PC-3 (cell line): ENCODE data around the gene KCNJ6.

Experiments
- CTCF ChIP-seq: fragments of 300-600 bp; sonication (generic); conservative IDR thresholded peaks from 2 replicates; pipeline ENCODE4 v1.5.1; 2017; ENCODE audit warnings: antibody characterized with exemption, low read depth, mild to moderate bottlenecking, low read length
- EZH2 ChIP-seq: fragments of 300-600 bp; sonication (generic); IDR thresholded peaks from one replicate; pipeline ENCODE4 v1.6.1; 2017; ENCODE audit warnings: antibody characterized with exemption, mild to moderate bottlenecking, low read length; ENCODE audit not compliant: unreplicated experiment
- EZH2phosphoT487 ChIP-seq: fragments of 300-600 bp; sonication (generic); IDR thresholded peaks from 2 replicates; pipeline ENCODE4 v1.6.1; 2018; ENCODE audit warnings: mild to moderate bottlenecking, antibody characterized with exemption, low read length, borderline replicate concordance

DNA sequence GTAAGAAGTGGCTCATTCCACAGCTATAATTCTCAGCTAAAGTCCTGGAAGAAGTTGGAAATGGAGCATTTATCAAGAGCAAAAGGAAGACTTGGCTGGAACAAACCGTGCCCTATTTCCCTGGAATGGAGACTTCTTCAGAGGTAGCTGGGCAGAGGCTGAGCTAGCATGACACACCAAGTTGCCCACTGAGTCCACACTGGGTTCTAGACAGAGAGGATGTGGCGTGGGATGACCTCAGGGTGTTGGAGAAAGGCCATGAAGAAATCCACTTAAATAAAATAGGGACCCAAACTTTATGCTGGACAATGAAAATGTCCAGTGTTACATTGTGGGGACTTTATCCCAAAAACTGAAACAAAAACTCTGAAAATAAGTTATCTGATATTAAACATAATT, 116.2 kb downstream of the KCNJ6 start:
- TF ChIP-seq CTCF = no peak
- no peak for TF ChIP-seq EZH2phosphoT487
- TF ChIP-seq EZH2 = no peak
